ENCODE results near the gene PRUNE2.

GRCh38 chr9:76868897-76869296, 37.0 kb downstream of the PRUNE2 start:
- TF ChIP-seq EP300 (IDR thresholded peaks at IDR 0.05), result no peak
- no peak for TF ChIP-seq POLR2AphosphoS5 (IDR thresholded peaks at IDR 0.05)
